ENCODE measurements around the gene KLK12. TPM values are rescaled to one million over a fixed set of nuclear protein-coding genes. Genes with fewer than 3 reads are reported as not detected.

The KLK12 gene
- total and polyA plus RNA-seq, 7 donors: not detected

DNA sequence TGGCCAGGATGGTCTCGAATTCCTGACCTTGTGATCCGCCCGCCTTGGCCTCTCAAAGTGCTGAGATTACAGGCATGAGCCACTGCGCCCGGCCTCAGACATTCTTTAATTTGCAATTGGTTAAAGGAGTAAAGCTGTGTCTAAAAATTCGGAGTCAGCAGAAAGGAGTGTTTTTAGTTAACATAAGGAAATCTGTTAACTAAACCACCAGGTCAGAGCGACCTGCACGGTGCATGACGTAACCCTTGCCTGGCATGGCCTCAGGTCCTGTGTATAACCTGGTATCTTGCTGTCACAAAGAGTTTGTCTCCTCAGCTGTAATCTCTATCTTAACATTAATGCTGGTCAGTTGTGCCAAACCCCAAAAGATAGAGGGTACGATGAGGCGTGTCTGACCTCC is 9.5 kb upstream of the KLK12 start:
- ATAC-seq: no peak
- intact Hi-C loops (cut with DNase I): no loop called here
- Histone ChIP-seq H3K27ac (no peak overlapping the region), H3K36me3 (ENCODE audit: insufficient read depth in 1 of 2, low read depth in 1 of 2) (no peaks in the 10 kb centered on the region), H3K4me3 (no peak overlapping the region), H3K9me3 (no peaks in the 10 kb centered on the region), H3K27me3 (ENCODE audit: insufficient read depth in 3 of 3, low read length in 2 of 3) (peaks cover 0 to 1% (median 0%) of the 10 kb centered on the region in 3 donors), H3K4me1 (no peaks in the 10 kb centered on the region)
- 73 to 83% (median 73%) methylated on average over 11 of the region's 11 CpGs for WGBS, 3 donors
- TF ChIP-seq, protein P1, sequence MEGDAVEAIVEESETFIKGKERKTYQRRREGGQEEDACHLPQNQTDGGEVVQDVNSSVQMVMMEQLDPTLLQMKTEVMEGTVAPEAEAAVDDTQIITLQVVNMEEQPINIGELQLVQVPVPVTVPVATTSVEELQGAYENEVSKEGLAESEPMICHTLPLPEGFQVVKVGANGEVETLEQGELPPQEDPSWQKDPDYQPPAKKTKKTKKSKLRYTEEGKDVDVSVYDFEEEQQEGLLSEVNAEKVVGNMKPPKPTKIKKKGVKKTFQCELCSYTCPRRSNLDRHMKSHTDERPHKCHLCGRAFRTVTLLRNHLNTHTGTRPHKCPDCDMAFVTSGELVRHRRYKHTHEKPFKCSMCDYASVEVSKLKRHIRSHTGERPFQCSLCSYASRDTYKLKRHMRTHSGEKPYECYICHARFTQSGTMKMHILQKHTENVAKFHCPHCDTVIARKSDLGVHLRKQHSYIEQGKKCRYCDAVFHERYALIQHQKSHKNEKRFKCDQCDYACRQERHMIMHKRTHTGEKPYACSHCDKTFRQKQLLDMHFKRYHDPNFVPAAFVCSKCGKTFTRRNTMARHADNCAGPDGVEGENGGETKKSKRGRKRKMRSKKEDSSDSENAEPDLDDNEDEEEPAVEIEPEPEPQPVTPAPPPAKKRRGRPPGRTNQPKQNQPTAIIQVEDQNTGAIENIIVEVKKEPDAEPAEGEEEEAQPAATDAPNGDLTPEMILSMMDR (IDR thresholded peaks at IDR 0.05): no peak
- no peak for DNase-seq

DNA sequence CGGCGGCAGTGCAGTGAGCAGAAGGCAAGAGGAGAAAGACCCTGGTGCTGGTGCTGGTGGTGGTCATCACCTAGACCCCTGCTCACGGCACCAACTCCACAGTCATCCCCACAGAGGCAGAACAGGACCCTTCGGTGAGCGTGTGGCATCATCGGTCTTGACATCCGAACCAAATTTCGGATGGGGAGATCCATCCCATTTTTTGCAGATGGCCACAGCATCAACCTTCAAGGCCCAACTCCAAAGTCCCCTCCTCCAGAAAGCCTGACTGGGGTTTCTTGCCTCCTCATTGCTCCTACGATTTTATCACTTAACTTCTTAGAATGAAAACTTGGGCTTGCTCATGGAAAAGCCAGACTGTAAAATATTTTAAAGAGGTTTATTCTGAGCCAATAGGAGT is 8.7 kb upstream of the KLK12 start:
- Histone ChIP-seq H3K36me3 (ENCODE audit: insufficient read depth in 1 of 2, low read depth in 1 of 2) (no peaks in the 10 kb centered on the region), H3K4me3 (no peak overlapping the region), H3K27me3 (ENCODE audit: insufficient read depth in 3 of 3, low read length in 2 of 3) (peaks cover 0 to 1% (median 0%) of the 10 kb centered on the region in 3 donors), H3K9me3 (no peaks in the 10 kb centered on the region), H3K4me1 (no peaks in the 10 kb centered on the region), H3K27ac (no peak overlapping the region)
- intact Hi-C loops (cut with DNase I): no loop called here
- no peak for DNase-seq
- ATAC-seq: no peak
- TF ChIP-seq, protein P1 (IDR thresholded peaks at IDR 0.05): no peak
- WGBS, 3 donors: 76 to 84% (median 78%) methylated on average over 9 of the region's 9 CpGs

DNA sequence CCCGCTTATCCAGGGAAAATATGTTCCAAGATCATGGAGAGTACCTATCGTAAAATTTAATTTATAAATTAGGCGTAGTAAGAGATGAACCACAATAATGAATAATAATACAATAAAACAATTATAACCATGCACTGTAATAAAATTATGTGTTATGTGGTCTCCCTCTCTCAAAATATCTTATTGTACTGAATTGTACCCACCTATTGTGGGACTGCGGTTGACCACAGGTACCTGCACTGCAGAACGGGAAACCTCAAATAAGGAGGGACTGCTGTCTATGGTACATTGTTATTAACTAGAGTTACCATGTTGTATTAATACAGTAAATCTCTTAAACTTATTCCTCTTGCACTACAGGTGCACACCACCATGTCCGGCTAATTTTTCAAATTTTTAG is 5.3 kb upstream of the KLK12 start:
- H3K4me3 ChIP-seq: no peak overlapping the region
- no peak for ATAC-seq
- H3K27me3 ChIP-seq (ENCODE audit: insufficient read depth in 3 of 3, low read length in 2 of 3): no peaks in the 10 kb centered on the region
- intact Hi-C loops (cut with DNase I): no loop called here
- no peaks in the 10 kb centered on the region for H3K4me1 ChIP-seq
- TF ChIP-seq, protein P1 (IDR thresholded peaks at IDR 0.05): no peak
- no peak overlapping the region for H3K27ac ChIP-seq
- no peaks in the 10 kb centered on the region for H3K36me3 ChIP-seq (ENCODE audit: insufficient read depth in 1 of 2, low read depth in 1 of 2)
- DNase-seq: no peak
- 89 to 93% (median 90%) methylated on average over 6 of the region's 6 CpGs for WGBS, 3 donors
- H3K9me3 ChIP-seq: no peaks in the 10 kb centered on the region

DNA sequence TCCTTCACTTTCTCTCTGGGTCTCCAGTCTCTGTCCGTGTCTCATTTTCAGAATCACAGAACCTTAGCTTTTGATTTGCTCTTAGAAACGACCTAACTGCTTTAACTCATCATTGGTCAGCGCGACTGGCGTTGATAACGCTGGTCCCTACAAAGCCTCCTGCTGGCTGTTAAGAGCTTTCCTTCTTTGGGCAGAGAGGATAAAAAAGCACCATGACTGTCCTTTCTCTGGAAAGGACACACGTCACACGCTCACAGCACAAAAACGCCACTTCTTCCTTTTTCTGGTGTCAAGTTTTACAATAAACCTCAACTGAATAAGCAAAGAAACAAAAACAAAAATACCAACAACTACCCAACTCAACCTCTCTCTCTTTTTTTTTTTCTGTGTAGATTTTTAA is 1.7 kb upstream of the KLK12 start:
- H3K36me3 ChIP-seq (ENCODE audit: insufficient read depth in 1 of 2, low read depth in 1 of 2): no peaks in the 10 kb centered on the region
- ATAC-seq (no peak), DNase-seq (no peak)
- no peak overlapping the region for H3K4me3 ChIP-seq
- H3K4me1 ChIP-seq: no peaks in the 10 kb centered on the region
- H3K9me3 ChIP-seq: no peaks in the 10 kb centered on the region
- no peak overlapping the region for H3K27ac ChIP-seq
- WGBS, 3 donors: 38 to 48% (median 45%) methylated on average over 9 of the region's 9 CpGs
- no peaks in the 10 kb centered on the region for H3K27me3 ChIP-seq (ENCODE audit: insufficient read depth in 3 of 3, low read length in 2 of 3)
- TF ChIP-seq, protein P1 (IDR thresholded peaks at IDR 0.05): no peak
- intact Hi-C loops (cut with DNase I): no loop called here

DNA sequence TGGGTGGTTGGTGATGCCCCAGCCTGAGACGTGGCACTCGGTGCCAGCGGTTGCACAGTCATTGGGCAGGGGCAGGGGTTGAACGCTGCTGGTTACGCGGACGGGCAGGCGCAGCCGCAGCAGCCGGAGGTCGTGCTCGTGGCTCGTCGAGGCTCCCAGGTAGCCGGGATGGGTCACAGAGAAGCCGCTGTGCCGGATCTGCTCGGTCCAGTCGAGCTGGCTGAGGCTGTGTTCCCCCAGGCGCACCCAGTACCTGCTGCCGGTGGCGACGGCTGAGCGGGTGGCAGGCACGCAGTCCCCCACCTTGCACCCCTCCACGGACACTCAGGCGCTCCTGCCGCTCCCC is 2.9 kb downstream of the KLK12 start:
- ATAC-seq: no peak
- H3K4me1 ChIP-seq: no peaks in the 10 kb centered on the region
- no peak for DNase-seq
- WGBS, 3 donors: 87 to 93% (median 90%) methylated on average over 25 to 28 of the region's 28 CpGs
- no peaks in the 10 kb centered on the region for H3K36me3 ChIP-seq (ENCODE audit: insufficient read depth in 1 of 2, low read depth in 1 of 2)
- intact Hi-C loops (cut with DNase I): no loop called here
- TF ChIP-seq, protein P1 (IDR thresholded peaks at IDR 0.05): no peak
- no peak overlapping the region for H3K4me3 ChIP-seq
- no peak overlapping the region for H3K27ac ChIP-seq
- peaks cover 0 to 6% (median 0%) of the 10 kb centered on the region in 3 donors for H3K27me3 ChIP-seq (ENCODE audit: insufficient read depth in 3 of 3, low read length in 2 of 3)
- no peaks in the 10 kb centered on the region for H3K9me3 ChIP-seq
